Stomach (tissue), 4 donors: ENCODE measurements around the gene ANKRD28.

Experiments
- CTCF ChIP-seq, 7 experiments: fragments of 450-650 bp in 4 of 7; fragments of 200-600 bp in 3 of 7; sonication (generic) in 3 of 7; IDR thresholded peaks; one replicate each; pipeline ENCODE4 v1.5.1; 2016 to 2019; ENCODE audit warnings: antibody characterized with exemption in 7 of 7, control low read depth in 2 of 7, mild to moderate bottlenecking in 1 of 7
- POLR2A ChIP-seq, 4 donors: fragments of 450-650 bp; IDR thresholded peaks; one replicate each; pipeline ENCODE4 v1.6.1; 2016; ENCODE audit warnings: antibody characterized with exemption in 4 of 4, control low read depth in 2 of 4, mild to moderate bottlenecking in 1 of 4, moderate library complexity in 1 of 4

- TF ChIP-seq POLR2A (IDR thresholded peaks at IDR 0.05) (no peak), CTCF (IDR thresholded peaks at IDR 0.05) (no peak)
Measured at GRCh38 chr3:15649341-15649740, 148.4 kb downstream of the ANKRD28 start.
